Activated CD4-positive, alpha-beta memory T cell treated with anti-CD3 and anti-CD28 coated beads for 36 hours (primary cell): ENCODE measurements around the gene CAPG. TPM values are rescaled to one million over a fixed set of nuclear protein-coding genes. Genes with fewer than 3 reads are reported as not detected.
A peak's percentile ranks its signal among the peaks of the same experiment; 100 is the strongest.

ENCODE experiments used
- CTCF ChIA-PET: fragments of 350-600 bp; sonication (Branson Sonifier 250); formaldehyde crosslinking; loops from one replicate; lab custom pipeline; 2021; ENCODE audit warnings: antibody characterized with exemption, inconsistent platforms; lab: Charles Lee
- POLR2A ChIA-PET: fragments of 350-600 bp; sonication (Branson Sonifier 250); formaldehyde crosslinking; loops from one replicate; lab custom pipeline; 2021; ENCODE audit warnings: antibody characterized with exemption; lab: Charles Lee
- DNase-seq: peaks from one replicate; pipeline ENCODE4 v3.0.0-alpha.2; 2020
- H3K27ac Mint-ChIP-seq: one replicate; pipeline ENCODE4 v1.8.0; 2021; ENCODE audit warnings: mixed read lengths
- H3K27me3 Mint-ChIP-seq: one replicate; pipeline ENCODE4 v1.8.0; 2021; ENCODE audit warnings: mixed read lengths
- H3K36me3 Mint-ChIP-seq: one replicate; pipeline ENCODE4 v1.8.0; 2021; ENCODE audit warnings: mixed read lengths
- H3K4me1 Mint-ChIP-seq: one replicate; pipeline ENCODE4 v1.8.0; 2021; ENCODE audit warnings: low read depth, mixed read lengths
- H3K4me3 Mint-ChIP-seq: one replicate; pipeline ENCODE4 v1.8.0; 2021; ENCODE audit warnings: mild to moderate bottlenecking, mixed read lengths
- H3K9me3 Mint-ChIP-seq: one replicate; pipeline ENCODE4 v1.8.0; 2021; ENCODE audit warnings: mixed read lengths
- intact Hi-C: fragments of 100-400 bp; cut with micrococcal nuclease; formaldehyde crosslinking; loops from one replicate; pipeline ENCODE4 v1.15.1; 2023
- total RNA-seq, 2 experiments: library from RNA; stranded (reverse); gene quantifications; one replicate each; pipeline ENCODE4 v1.2.3, GENCODE V29; 2021

The CAPG gene
- total RNA-seq, result 10 to 100 TPM; 24.1 to 25.6 TPM

GRCh38 chr2:85409845-85410583 lies at the start of gene CAPG:
CAPG (minus strand) TSS chr2:85410366; CDS start chr2:85402145, 8,221 bp downstream.
- peaks cover under 1% of the 10 kb centered on the region for H3K9me3 Mint-ChIP-seq
- H3K4me3 Mint-ChIP-seq, result peak within 1 kb of the TSS; percentile 68
- ChIA-PET POLR2A (interaction anchor here (0.7 kb wide), 1 partner anchor 9 kb away, joined by 3 read pairs; the partner anchor contains the start of gene SH2D6), CTCF (no interaction called here)
- H3K27ac Mint-ChIP-seq, result peak within 1 kb of the TSS; percentile 18
- no peaks in the 10 kb centered on the region for H3K36me3 Mint-ChIP-seq
- intact Hi-C loops, result no loop called here
- H3K27me3 Mint-ChIP-seq, result peaks cover 4% of the 10 kb centered on the region
- peak; percentile 53 for DNase-seq
- peaks cover 50% of the 10 kb centered on the region for H3K4me1 Mint-ChIP-seq

- Mint-ChIP-seq H3K9me3 (no peaks in the 10 kb centered on the region), H3K36me3 (no peaks in the 10 kb centered on the region), H3K4me1 (no peaks in the 10 kb centered on the region), H3K4me3 (no peak overlapping the region), H3K27ac (no peak overlapping the region), H3K27me3 (no peaks in the 10 kb centered on the region)
- intact Hi-C loops, result no loop called here
- ChIA-PET CTCF (no interaction called here), POLR2A (no interaction called here)
- no peak for DNase-seq
Observed at GRCh38 chr2:85459771-85460170, 49.6 kb upstream of the CAPG start.

- no peaks in the 10 kb centered on the region for H3K36me3 Mint-ChIP-seq
- no peak overlapping the region for H3K4me3 Mint-ChIP-seq
- DNase-seq, result no peak
- H3K4me1 Mint-ChIP-seq, result no peaks in the 10 kb centered on the region
- ChIA-PET POLR2A (no interaction called here), CTCF (no interaction called here)
- intact Hi-C loops, result no loop called here
- H3K9me3 Mint-ChIP-seq, result no peaks in the 10 kb centered on the region
- H3K27me3 Mint-ChIP-seq, result no peaks in the 10 kb centered on the region
- no peak overlapping the region for H3K27ac Mint-ChIP-seq
Observed at GRCh38 chr2:85458601-85459563, 48.7 kb upstream of the CAPG start.

GRCh38 chr2:85457877-85458316 lies 47.7 kb upstream of the CAPG start:
- H3K36me3 Mint-ChIP-seq, result no peaks in the 10 kb centered on the region
- ChIA-PET POLR2A (no interaction called here), CTCF (no interaction called here)
- no peaks in the 10 kb centered on the region for H3K27me3 Mint-ChIP-seq
- no peak overlapping the region for H3K27ac Mint-ChIP-seq
- H3K4me3 Mint-ChIP-seq, result no peak overlapping the region
- no peaks in the 10 kb centered on the region for H3K9me3 Mint-ChIP-seq
- no peaks in the 10 kb centered on the region for H3K4me1 Mint-ChIP-seq
- no peak for DNase-seq
- intact Hi-C loops, result no loop called here

GRCh38 chr2:85457043-85457442 lies 46.9 kb upstream of the CAPG start:
- DNase-seq, result no peak
- Mint-ChIP-seq H3K27ac (no peak overlapping the region), H3K4me3 (no peak overlapping the region), H3K27me3 (no peaks in the 10 kb centered on the region), H3K36me3 (no peaks in the 10 kb centered on the region), H3K9me3 (no peaks in the 10 kb centered on the region), H3K4me1 (no peaks in the 10 kb centered on the region)
- ChIA-PET POLR2A (no interaction called here), CTCF (no interaction called here)
- intact Hi-C loops, result no loop called here

GRCh38 chr2:85455552-85456090 lies 45.5 kb upstream of the CAPG start:
- Mint-ChIP-seq H3K27me3 (no peaks in the 10 kb centered on the region), H3K9me3 (no peaks in the 10 kb centered on the region), H3K4me3 (no peak overlapping the region), H3K4me1 (no peaks in the 10 kb centered on the region), H3K36me3 (no peaks in the 10 kb centered on the region), H3K27ac (no peak overlapping the region)
- ChIA-PET CTCF (no interaction called here), POLR2A (no interaction called here)
- intact Hi-C loops, result no loop called here
- no peak for DNase-seq

- ChIA-PET CTCF (no interaction called here), POLR2A (no interaction called here)
- DNase-seq, result no peak
- no peaks in the 10 kb centered on the region for H3K9me3 Mint-ChIP-seq
- intact Hi-C loops, result no loop called here
- no peak overlapping the region for H3K4me3 Mint-ChIP-seq
- H3K27me3 Mint-ChIP-seq, result no peaks in the 10 kb centered on the region
- H3K36me3 Mint-ChIP-seq, result no peaks in the 10 kb centered on the region
- H3K4me1 Mint-ChIP-seq, result no peaks in the 10 kb centered on the region
- no peak overlapping the region for H3K27ac Mint-ChIP-seq
Observed at GRCh38 chr2:85453571-85453970, 43.4 kb upstream of the CAPG start.

- CTCF ChIA-PET, result interaction anchor here (1.0 kb wide), 1 partner anchor 31 kb away, joined by 3 read pairs; no protein-coding TSS in a partner anchor
- H3K27me3 Mint-ChIP-seq, result no peaks in the 10 kb centered on the region
Observed at GRCh38 chr2:85452237-85452636, 42.1 kb upstream of the CAPG start.

GRCh38 chr2:85449214-85449588 lies 39.0 kb upstream of the CAPG start:
- intact Hi-C loops, result no loop called here
- H3K27ac Mint-ChIP-seq, result no peak overlapping the region
- no peak overlapping the region for H3K4me3 Mint-ChIP-seq
- no peak for DNase-seq
- H3K9me3 Mint-ChIP-seq, result no peaks in the 10 kb centered on the region
- H3K4me1 Mint-ChIP-seq, result no peaks in the 10 kb centered on the region
- ChIA-PET CTCF (interaction anchor here (1.5 kb wide), 1 partner anchor 103 kb away, joined by 5 read pairs; no protein-coding TSS in a partner anchor), POLR2A (interaction anchor here (0.9 to 1.6 kb wide), 2 partner anchors 11 to 103 kb away, joined by 3 to 5 read pairs; no protein-coding TSS in a partner anchor)
- H3K36me3 Mint-ChIP-seq, result no peaks in the 10 kb centered on the region
- H3K27me3 Mint-ChIP-seq, result no peaks in the 10 kb centered on the region

More at GRCh38 chr2:85452237-85452636, 42.1 kb upstream of the CAPG start:
- Mint-ChIP-seq H3K36me3 (no peaks in the 10 kb centered on the region), H3K9me3 (no peaks in the 10 kb centered on the region), H3K4me1 (no peaks in the 10 kb centered on the region), H3K4me3 (no peak overlapping the region), H3K27ac (no peak overlapping the region)
- no peak for DNase-seq
- intact Hi-C loops, result no loop called here
- POLR2A ChIA-PET, result interaction anchor here (0.5 kb wide), 1 partner anchor 213 kb away, joined by 3 read pairs; no protein-coding TSS in a partner anchor

- no peaks in the 10 kb centered on the region for H3K27me3 Mint-ChIP-seq
- H3K4me3 Mint-ChIP-seq, result no peak overlapping the region
- intact Hi-C loops, result no loop called here
- CTCF ChIA-PET, result interaction anchor here (1.5 kb wide), 1 partner anchor 103 kb away, joined by 5 read pairs; no protein-coding TSS in a partner anchor
- no peaks in the 10 kb centered on the region for H3K36me3 Mint-ChIP-seq
- no peak overlapping the region for H3K27ac Mint-ChIP-seq
- no peaks in the 10 kb centered on the region for H3K9me3 Mint-ChIP-seq
- no peaks in the 10 kb centered on the region for H3K4me1 Mint-ChIP-seq
- no peak for DNase-seq
- POLR2A ChIA-PET, result interaction anchor here (0.9 to 1.6 kb wide), 2 partner anchors 10 to 103 kb away, joined by 3 to 5 read pairs; no protein-coding TSS in a partner anchor
Observed at GRCh38 chr2:85448461-85449213, 38.5 kb upstream of the CAPG start.

- Mint-ChIP-seq H3K4me3 (no peak overlapping the region), H3K27ac (no peak overlapping the region)
Observed at GRCh38 chr2:85447222-85447585, 37.0 kb upstream of the CAPG start.

More at GRCh38 chr2:85447222-85447585, 37.0 kb upstream of the CAPG start:
- Mint-ChIP-seq H3K9me3 (no peaks in the 10 kb centered on the region), H3K36me3 (no peaks in the 10 kb centered on the region), H3K27me3 (no peaks in the 10 kb centered on the region), H3K4me1 (no peaks in the 10 kb centered on the region)
- no peak for DNase-seq
- ChIA-PET POLR2A (interaction anchor here (0.9 kb wide), 1 partner anchor 17 kb away, joined by 3 read pairs; no protein-coding TSS in a partner anchor), CTCF (no interaction called here)
- intact Hi-C loops, result no loop called here
